DMS 273 treated with DMSO at 0.1 percent for 48 hours (cell line): ENCODE data around the gene PCED1B.
"Not testable (repeated sequence)": the region's sequence is repeated elsewhere in the genome, so short reads cannot be mapped to it uniquely, and the experiment has no call there.

ENCODE experiments used
- DNase-seq: peaks from one replicate; lab custom pipeline; 2025; lab: John Stamatoyannopoulos, UW

The PCED1B gene, protein sequence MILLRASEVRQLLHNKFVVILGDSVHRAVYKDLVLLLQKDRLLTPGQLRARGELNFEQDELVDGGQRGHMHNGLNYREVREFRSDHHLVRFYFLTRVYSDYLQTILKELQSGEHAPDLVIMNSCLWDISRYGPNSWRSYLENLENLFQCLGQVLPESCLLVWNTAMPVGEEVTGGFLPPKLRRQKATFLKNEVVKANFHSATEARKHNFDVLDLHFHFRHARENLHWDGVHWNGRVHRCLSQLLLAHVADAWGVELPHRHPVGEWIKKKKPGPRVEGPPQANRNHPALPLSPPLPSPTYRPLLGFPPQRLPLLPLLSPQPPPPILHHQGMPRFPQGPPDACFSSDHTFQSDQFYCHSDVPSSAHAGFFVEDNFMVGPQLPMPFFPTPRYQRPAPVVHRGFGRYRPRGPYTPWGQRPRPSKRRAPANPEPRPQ

DNA sequence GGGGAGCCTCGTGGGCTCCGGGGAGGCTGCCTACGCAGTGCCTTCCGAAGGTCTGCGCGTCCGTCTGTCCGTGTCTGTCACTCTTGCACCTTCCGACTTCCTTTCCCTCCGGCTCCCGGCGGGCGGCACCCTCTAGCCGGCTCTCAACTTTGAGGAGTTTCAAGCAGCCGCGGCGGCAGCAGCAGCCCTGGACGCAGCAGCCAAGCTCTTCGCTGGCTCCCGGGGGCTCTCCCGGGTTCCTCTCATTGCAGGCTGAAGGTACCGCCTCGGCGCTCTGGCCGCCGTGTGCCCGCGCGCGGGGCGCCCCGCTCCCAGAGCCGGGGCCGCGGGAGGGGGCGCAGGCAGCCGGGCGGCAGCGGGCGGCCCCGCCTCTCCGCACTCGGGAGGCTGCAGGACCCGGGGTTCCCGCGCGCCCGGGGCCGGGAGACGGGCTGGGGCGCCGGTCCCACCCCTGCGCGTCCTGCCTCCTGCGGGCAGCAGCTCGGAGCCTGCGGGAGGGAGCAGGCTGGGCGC is at the start of gene PCED1B, which contains the start of gene AMIGO2:
TSS of gene PCED1B (plus strand) at position 154 of the 513 bp plus-strand sequence. CDS start 155,443 bp downstream, outside the sequence.
TSS of gene AMIGO2 (minus strand) at position 492 of the 513 bp plus-strand sequence. CDS start 957 bp downstream, outside the sequence.
- DNase-seq: no peak

DNA sequence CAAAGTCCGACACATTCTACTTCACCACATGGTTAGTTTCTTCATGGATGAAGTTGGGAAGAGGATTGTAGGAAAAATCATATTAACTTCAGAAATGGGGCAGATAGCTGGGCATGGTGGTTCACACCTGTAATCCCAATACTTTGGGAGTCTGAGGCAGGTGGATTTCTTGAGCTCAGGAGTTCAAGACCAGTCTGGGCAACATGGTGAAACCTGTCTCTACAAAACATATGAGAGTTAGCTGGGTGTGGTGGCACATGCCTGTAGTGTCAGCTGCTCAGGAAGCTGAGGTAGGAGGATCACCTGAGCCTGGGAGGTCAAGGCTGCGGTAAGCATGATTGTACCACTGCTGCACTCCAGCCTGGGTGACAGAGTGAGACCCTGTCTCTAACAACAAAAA is 49.5 kb upstream of the PCED1B start:
- DNase-seq: no peak

DNA sequence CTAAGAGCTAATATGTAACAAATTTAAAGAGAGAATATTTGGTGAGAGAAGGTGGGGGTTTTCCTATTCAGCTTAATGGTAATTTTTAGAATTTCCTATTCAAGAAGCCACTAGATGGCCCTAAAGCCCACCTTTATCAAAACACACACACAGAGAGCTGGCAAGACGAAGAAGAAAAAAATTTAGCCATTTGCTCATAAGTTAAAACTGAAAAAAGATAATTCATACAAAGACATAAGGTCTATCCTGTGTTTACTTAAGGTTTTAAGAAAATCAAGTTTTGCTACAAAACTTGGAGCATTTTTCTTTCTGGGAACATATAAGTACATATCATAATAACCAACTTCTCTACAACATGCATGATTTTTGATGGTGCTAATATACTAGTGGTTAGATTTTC is 46.8 kb upstream of the PCED1B start:
- no peak for DNase-seq

DNA sequence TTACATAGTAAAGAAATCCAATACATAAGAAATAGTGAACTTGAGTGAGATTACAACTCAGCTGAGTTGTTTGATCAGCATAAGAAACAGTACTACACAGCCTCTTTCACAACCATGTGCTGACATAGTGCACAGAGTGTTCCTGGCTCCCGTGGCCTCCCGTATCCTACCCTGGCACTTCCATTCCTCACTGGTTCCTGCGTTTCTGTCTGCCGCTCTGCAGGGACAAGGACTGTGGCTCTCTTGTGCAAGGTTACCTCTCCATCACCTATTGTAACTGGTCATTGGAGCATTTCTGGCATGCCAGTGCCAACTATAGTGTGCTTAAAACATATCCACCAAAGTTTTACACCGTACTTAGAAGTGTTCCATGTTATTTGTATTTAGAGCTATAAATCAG is 46.3 kb upstream of the PCED1B start:
- no peak for DNase-seq

DNA sequence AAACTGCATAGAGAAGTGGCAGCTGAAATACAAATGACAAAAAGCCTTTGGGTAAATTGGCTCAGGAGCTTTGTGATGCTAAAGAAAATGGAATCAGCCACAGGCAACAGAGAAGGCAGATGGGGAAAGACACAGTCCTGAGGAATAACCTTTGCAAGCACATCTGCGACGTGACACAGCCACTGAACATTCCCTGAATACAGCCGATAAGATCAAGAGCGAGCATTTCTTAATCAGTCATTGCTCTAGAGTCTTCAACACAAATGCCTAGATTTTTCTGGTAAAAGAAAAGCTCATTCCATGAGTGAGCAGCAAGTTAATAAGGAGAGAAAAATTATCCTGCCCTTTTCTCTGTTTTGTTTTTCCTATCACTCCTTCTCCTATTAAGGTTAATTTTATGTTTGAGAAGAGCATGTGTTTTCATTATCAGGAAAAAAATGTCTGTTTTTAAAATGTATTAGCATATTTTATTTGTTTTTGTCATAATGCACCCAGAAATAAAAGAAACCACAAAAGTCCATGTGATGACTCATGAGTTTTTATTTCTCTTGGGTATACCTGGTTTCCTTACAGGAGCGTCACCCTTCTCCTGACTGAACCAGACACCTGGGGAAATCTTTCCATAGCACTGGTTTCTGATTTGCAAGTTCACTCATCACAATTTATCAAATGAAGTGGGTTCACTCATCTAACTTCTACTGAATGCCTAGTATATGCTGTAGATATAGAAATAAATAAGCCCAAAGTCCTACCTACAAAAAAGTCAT is 45.4 kb upstream of the PCED1B start:
- no peak for DNase-seq

DNA sequence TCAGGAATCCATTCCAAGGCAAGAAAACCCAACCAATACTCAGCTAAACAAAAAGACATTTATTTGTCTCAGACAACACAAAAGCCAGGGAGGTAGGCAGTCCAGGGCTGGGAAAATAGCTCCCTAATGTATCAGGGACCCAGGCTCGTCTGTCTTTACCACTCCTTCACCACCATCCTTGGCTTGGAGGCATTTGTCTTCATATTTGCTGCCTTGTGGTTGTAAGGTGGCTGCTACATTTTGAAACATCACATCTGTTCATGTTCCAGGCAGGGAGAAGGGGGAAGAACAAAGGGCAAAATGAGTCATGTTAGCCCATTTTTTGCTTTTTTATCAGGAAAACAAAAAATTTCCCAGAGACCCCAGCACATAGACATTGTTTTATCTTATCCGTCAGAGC is 44.8 kb upstream of the PCED1B start:
- DNase-seq: no peak

DNA sequence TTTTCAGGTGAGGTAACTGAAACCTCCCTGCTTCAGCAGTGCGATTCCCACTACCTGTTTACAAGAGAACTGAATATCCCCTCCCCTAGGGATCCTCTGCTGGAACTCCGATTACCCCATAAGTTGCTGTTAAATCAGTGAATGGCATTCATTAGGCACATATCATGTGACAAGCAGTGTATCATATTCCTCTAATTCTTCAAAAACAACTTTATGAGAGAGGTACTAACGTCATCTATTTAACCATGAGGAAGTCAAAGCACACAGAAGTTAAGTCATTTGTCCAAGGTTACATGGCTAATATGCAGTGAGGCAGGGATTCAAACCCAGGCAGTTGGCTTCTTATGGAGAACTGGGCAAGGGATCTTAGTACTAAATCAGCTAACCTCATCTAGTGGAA is 43.9 kb upstream of the PCED1B start:
- no peak for DNase-seq

DNA sequence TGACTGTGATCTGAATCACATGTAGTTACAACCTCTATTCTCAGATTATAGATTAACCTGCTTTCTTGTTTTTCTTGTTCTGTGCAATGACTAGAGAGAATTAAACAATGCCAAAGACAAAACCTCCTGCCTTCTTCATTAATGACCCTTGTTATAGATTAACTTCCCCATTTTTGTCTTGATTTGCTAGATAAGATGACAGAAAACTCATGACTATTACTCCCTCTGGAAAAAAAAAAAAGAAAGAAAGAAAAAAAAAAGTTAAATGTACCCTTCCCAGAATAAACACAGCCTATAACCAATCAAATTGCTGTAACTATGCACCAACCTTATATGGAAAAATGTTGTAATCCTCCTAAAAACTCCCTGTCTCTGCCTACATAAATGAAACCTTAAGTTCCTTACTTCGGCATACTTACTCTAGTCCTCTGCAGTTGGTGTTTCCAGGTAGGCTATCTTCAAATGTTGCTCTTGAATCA is 41.1 kb upstream of the PCED1B start:
- DNase-seq: no peak

DNA sequence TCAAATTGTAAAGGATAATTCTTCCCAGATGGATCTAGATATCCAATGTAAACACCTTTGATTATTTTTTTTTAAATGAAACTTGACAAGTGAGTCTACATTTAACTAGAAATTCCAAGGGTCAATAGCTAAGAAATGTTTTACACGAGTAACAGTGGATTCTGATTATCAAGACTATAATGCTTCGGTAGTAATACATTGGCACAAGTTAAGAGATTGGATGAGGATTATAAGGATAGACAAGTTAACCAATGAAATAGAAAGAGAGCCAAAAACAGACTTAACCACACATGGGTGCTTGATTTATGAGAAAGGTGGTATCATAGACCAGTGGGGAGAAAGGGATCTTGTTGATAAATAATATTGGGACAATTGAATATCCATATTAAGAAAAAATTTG is 40.3 kb upstream of the PCED1B start:
- DNase-seq: no peak

DNA sequence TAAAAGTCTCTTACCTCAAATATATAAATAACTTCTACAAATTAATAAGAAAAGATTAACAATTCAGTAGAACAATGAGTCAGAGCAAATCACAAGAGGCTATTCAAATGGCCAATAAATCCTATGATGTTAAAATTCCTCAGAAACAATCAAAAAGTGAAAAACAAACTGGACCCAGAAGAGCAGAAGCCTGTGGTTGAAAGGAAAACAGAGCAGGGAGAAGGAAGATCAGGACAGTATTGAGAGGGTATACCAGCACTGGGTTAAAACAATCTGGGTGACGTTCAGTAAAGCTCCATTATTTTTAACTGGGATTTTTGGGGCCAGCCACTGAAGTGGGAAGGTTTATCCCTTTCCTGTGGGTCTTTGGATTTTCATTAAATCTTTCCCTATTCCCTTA is 39.7 kb upstream of the PCED1B start:
- no peak for DNase-seq

DNA sequence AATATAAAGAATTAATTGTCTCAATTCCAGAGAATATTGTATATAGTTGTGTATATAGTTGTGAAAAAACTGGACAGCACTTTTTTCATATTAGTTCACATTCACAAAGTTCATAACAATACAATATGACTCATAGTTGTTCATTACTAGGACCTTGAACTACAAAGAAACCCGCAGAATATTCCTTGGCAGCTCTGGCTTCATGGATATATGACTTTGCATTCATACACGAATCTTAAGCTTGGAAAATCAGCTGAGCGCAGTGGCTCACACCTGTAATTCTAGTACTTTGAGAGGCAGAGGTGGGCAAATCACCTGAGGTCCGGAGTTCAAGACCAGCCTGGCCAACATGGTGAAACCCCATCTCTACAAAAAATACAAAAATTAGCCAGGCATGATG is 38.1 kb upstream of the PCED1B start:
- DNase-seq: no peak

DNA sequence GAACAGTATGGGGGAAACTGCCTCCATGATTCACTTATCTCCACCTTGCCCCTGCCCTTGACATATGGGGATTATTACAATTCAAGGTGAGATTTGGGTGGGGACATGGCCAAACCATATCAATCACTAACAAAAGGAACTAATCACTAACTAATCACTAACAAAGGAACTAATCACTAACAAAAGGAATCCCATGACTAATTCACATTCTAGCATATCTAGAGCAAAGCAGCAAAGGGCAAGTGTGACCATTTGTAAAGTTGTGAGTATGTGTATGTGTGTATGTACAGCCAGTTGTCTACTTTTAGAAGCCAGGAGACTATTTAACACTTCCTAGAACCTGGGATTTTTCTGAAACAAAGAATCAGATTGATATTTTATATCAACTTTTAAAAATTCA is 30.9 kb upstream of the PCED1B start:
- DNase-seq: no peak

DNA sequence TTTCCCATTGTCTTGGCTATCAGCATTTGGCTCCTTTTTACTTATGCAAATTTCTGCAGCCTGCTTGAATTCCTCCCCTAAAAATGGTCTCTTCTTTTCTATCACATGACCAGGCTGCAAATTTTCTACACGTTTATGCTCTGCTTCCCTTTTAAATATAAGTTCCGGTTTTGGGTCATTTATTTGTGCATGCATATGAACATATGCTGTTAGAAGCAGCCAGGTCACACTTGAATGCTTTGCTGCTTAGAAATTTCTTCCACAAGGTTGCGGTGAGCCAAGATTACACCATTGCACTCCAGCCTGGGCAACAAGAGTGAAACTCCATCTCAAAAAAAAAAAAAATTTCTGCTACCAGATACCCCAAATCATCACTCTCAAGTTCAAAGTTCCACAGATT is 28.1 kb upstream of the PCED1B start:
- not testable (repeated sequence) for DNase-seq

DNA sequence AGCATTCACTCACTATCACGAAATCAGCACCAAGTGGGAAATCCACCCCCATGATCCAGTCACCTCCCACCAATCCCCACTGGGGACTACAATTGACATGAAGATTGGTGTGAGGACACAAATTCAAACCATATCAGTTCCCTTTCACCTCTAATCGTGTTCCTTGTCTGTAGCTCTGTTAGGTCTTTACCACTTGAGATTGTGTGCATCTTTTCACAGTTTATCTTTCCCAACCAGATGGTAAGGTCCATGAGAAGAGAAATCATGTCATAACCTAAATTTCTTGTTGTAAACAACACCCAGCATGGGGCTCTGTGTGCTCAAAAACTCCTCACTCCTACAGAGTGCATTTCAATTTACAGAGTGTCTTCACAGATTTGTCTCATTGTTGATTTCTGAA is 27.1 kb upstream of the PCED1B start:
- DNase-seq: no peak

DNA sequence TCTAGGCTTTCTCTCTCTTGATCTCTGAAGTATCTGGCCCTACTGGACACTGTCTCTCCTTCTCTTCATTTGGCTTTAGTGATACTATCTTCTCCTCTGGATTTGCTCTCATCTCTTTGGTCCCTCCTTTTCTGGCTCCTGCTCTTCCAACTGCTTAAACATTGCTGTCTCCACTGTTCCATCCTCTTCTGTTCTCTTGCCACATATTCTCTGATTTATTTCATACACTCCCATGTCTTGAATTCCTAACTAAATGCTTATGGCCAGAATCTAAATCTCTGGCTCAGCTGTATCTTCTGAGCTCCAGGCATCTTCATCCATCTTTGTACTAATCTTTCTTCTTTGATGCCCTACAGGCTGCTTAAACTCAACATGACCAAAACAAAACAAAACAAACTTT is 25.5 kb upstream of the PCED1B start:
- DNase-seq: no peak

DNA sequence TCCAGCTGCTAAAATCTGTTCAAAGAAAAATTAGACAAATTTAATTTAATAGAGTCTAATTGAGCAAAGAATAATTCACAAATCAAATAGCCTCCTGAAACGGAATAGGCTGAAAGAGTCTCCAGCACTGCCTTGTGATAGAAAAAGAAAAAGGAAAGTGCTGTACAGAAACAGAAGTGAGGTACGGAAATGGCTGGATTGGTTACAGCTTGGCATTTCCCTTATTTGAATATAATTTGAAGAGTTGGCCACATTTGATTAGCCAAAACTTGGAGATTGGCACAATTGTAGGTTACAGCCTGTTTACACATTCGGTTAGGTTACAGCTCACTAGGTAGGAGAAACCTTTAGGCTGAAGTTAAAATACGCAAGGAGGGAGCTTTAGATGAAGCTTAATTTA is 24.8 kb upstream of the PCED1B start:
- no peak for DNase-seq

DNA sequence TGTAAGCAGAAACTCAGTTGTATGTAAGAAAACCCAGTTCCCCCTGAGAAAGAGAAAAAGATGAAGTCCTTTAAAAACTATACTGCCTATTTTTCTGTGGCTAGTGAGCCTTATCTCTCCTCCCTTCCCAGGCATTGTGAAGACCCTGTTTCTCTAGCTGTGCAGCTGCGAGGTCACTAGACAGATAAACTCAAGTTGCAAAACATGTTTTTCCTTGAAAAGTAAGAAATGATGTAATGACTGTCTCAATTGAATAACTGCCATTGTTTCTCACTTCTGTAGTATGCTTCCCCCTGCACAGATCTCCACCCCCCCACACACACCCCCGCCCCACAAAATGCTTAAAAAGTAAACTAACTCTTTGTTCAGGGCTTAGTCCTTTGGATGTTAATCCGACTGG is 23.6 kb upstream of the PCED1B start:
- not testable (repeated sequence) for DNase-seq

DNA sequence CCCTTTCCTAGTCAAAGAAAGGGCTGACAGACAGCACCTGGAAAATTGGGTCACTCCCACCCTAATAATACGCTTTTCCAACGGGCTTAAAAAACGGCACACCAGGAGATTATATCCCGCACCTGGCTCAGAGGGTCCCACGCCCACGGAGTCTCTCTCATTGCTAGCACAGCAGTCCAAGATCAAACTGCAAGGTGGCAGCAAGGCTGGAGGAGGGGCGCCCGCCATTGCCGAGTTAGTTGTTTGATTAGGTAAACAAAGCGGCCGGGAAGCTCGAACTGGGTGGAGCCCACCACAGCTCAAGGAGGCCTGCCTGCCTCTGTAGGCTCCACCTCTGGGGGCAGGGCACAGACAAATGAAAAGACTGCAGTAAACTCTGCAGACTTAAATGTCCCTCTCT is 22.5 kb upstream of the PCED1B start:
- not testable (repeated sequence) for DNase-seq

DNA sequence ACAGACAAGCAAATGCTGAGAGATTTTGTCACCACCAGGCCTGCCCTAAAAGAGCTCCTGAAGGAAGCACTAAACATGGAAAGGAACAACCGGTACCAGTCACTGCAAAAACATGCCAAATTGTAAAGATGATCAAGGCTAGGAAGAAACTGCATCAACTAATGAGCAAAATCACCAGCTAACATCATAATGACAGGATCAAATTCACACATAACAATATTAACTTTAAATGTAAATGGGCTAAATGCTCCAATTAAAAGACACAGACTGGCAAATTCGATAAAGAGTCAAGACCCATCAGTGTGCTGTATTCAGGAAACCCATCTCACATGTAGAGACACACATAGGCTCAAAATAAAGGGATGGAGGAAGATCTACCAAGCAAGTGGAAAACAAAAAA is 20.8 kb upstream of the PCED1B start:
- not testable (repeated sequence) for DNase-seq

DNA sequence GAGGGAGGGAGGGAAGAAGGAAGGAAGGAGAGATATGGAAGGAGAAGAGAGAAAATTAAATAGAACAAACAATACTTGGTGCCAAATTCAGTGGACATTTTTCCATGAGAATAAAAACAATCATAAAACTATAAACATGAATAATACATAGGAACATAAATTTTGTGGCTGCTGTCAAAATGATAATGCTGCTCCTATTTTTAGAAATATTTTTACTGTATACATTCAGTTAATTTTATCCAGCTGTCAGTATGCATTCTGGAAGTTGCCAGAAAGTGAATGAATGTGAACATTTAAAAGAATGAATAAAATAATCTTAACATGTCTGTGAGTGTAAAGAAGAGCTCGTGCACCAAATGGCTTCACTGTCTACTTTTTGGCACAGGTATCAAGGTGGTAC is 13.9 kb upstream of the PCED1B start:
- DNase-seq: no peak

DNA sequence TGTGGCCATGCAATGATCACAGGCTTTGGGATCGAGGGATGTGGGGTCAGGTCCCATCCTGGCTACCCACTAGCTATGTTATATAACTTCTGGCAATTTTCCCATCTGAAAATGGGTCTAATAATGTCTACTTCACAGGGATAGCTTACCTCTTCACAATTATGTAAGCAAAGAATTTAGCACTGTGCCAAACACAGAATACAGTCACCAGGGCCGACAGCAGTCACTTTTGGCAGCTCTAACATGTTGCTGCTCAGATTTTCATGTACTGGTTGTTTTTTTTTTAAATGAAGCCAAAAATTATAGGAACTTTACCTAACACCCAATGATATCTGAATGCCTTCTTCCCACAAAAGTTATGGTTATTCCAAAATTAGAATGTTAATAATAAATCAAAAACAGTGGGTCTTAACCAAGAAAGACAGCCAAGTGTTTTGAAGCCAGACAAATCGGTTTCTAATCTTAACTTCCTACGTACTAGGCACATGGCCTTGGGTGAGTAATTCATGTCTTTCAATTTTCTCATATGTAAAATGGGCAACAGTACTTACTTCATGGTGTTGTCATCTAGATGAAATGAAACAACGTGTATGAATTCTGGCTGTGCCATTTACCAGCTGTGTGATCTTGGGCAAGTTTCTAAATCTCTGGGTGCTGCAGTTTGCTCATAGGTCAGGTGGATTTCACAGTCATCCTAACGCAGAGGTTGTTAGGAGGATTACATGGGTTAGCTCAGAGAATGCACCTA is 13.0 kb upstream of the PCED1B start:
- DNase-seq: no peak

DNA sequence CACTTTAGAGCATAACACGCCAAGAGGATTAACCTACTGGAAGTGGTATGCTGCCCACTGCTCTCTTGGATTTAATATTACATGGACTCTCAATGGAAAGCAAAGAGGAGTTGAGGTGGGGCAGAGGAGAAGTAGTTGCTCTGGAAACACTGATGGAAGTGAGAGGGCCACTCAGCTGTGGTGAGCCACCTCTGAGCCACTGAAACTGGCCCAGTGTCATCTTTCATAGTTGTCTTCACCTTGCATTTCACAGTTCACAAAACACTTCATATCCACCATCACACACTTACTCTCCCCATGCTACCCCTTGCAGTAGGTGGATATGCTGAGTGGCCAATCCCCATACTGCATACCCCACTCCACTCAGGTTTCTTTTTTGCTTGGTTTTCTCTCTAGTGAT is 12.2 kb upstream of the PCED1B start:
- DNase-seq: no peak
